Activated naive CD4-positive, alpha-beta T cell treated with anti-CD3 and anti-CD28 coated beads, Interleukin-2, amount 50 U/mL, for 72 hours (primary cell): ENCODE measurements around the gene FAM151A. TPM values are rescaled to one million over a fixed set of nuclear protein-coding genes. Genes with fewer than 3 reads are reported as not detected.

Experiments used
- ATAC-seq, 2 donors: fragments of 150-1000 bp; cut with Tn5 transposase; 2 replicates each; pipeline ENCODE4 v1.10.0; 2021; ENCODE audit warnings: mild to moderate bottlenecking in 2 of 2, moderate library complexity in 2 of 2
- DNase-seq, 2 donors: peaks; one replicate each; pipeline ENCODE4 v3.0.0; 2021 to 2022; ENCODE audit warnings: low spot score in 2 of 2
- H3K27ac Mint-ChIP-seq, 2 donors: one replicate each; pipeline ENCODE4 v1.8.0; 2022; ENCODE audit warnings: mild to moderate bottlenecking in 2 of 2, mixed read lengths in 2 of 2
- H3K36me3 Mint-ChIP-seq, 2 donors: one replicate each; pipeline ENCODE4 v1.8.0; 2022; ENCODE audit warnings: mixed read lengths in 2 of 2
- H3K9me3 Mint-ChIP-seq, 2 donors: one replicate each; pipeline ENCODE4 v1.8.0; 2022; ENCODE audit warnings: mixed read lengths in 2 of 2
- total RNA-seq, 2 donors: library from RNA; stranded (reverse); gene quantifications; one replicate each; pipeline ENCODE4 v1.2.3, GENCODE V29; 2022

The FAM151A gene
- total RNA-seq, 2 donors from 2014 or later: not detected

GRCh38 chr1:54594463-54594862 is 28.9 kb downstream of the FAM151A start:
- no peak for ATAC-seq
- no peaks in the 10 kb centered on the region for H3K36me3 Mint-ChIP-seq
- H3K27ac Mint-ChIP-seq: no peak overlapping the region

GRCh38 chr1:54593571-54594160 is 29.7 kb downstream of the FAM151A start:
- no peak overlapping the region for H3K27ac Mint-ChIP-seq
- ATAC-seq (no peak), DNase-seq (no peak)
- no peaks in the 10 kb centered on the region for H3K36me3 Mint-ChIP-seq
- H3K9me3 Mint-ChIP-seq: no peaks in the 10 kb centered on the region

More at GRCh38 chr1:54594463-54594862, 28.9 kb downstream of the FAM151A start:
- H3K9me3 Mint-ChIP-seq: no peaks in the 10 kb centered on the region
- no peak for DNase-seq

GRCh38 chr1:54591127-54591756 is 32.1 kb downstream of the FAM151A start:
- no peak for ATAC-seq
- Mint-ChIP-seq H3K9me3 (no peaks in the 10 kb centered on the region), H3K27ac (peak overlapping the region in 1 of 2 donors; percentile 62), H3K36me3 (no peaks in the 10 kb centered on the region)
- DNase-seq: no peak

- ATAC-seq: no peak
Observed at GRCh38 chr1:54588377-54588776, 34.9 kb downstream of the FAM151A start.

GRCh38 chr1:54585181-54586066 is 37.9 kb downstream of the FAM151A start:
- ATAC-seq (no peak), DNase-seq (no peak)
- Mint-ChIP-seq H3K27ac (peak overlapping the region in 1 of 2 donors; percentile 11), H3K9me3 (no peaks in the 10 kb centered on the region), H3K36me3 (no peaks in the 10 kb centered on the region)

More at GRCh38 chr1:54588377-54588776, 34.9 kb downstream of the FAM151A start:
- peak overlapping the region in 1 of 2 donors; percentile 66 for H3K27ac Mint-ChIP-seq
- no peaks in the 10 kb centered on the region for H3K9me3 Mint-ChIP-seq
- H3K36me3 Mint-ChIP-seq: no peaks in the 10 kb centered on the region
- DNase-seq: no peak

- no peak for ATAC-seq
- DNase-seq: no peak
- Mint-ChIP-seq H3K27ac (no peak overlapping the region), H3K36me3 (no peaks in the 10 kb centered on the region), H3K9me3 (no peaks in the 10 kb centered on the region)
Observed at GRCh38 chr1:54584575-54584974, 38.8 kb downstream of the FAM151A start.

GRCh38 chr1:54583871-54584270 is 39.5 kb downstream of the FAM151A start:
- H3K36me3 Mint-ChIP-seq: no peaks in the 10 kb centered on the region
- ATAC-seq: no peak
- H3K27ac Mint-ChIP-seq: no peak overlapping the region
- no peaks in the 10 kb centered on the region for H3K9me3 Mint-ChIP-seq
- DNase-seq: no peak

- no peak for ATAC-seq
- peak overlapping the region in 1 of 2 donors; percentile 26 for H3K27ac Mint-ChIP-seq
Observed at GRCh38 chr1:54583307-54583686, 40.0 kb downstream of the FAM151A start.

GRCh38 chr1:54582566-54583306 is 40.6 kb downstream of the FAM151A start:
- no peak for DNase-seq
- ATAC-seq: no peak
- H3K36me3 Mint-ChIP-seq: no peaks in the 10 kb centered on the region
- no peaks in the 10 kb centered on the region for H3K9me3 Mint-ChIP-seq
- peak overlapping the region; percentile 26 to 77 for H3K27ac Mint-ChIP-seq

More at GRCh38 chr1:54583307-54583686, 40.0 kb downstream of the FAM151A start:
- no peak for DNase-seq
- Mint-ChIP-seq H3K36me3 (no peaks in the 10 kb centered on the region), H3K9me3 (no peaks in the 10 kb centered on the region)

GRCh38 chr1:54581621-54582035 is 41.7 kb downstream of the FAM151A start:
- DNase-seq: no peak
- no peak overlapping the region for H3K27ac Mint-ChIP-seq
- no peak for ATAC-seq
- no peaks in the 10 kb centered on the region for H3K36me3 Mint-ChIP-seq
- no peaks in the 10 kb centered on the region for H3K9me3 Mint-ChIP-seq

GRCh38 chr1:54580856-54581550 is 42.3 kb downstream of the FAM151A start:
- ATAC-seq: no peak
- no peaks in the 10 kb centered on the region for H3K36me3 Mint-ChIP-seq
- no peaks in the 10 kb centered on the region for H3K9me3 Mint-ChIP-seq

GRCh38 chr1:54579337-54579781 is 44.0 kb downstream of the FAM151A start:
- H3K36me3 Mint-ChIP-seq: no peaks in the 10 kb centered on the region
- no peak overlapping the region for H3K27ac Mint-ChIP-seq
- DNase-seq: no peak
- H3K9me3 Mint-ChIP-seq: no peaks in the 10 kb centered on the region
- ATAC-seq: no peak

More at GRCh38 chr1:54580856-54581550, 42.3 kb downstream of the FAM151A start:
- no peak for DNase-seq
- peak overlapping the region in 1 of 2 donors; percentile 53 for H3K27ac Mint-ChIP-seq

GRCh38 chr1:54577612-54578011 is 45.7 kb downstream of the FAM151A start:
- Mint-ChIP-seq H3K27ac (no peak overlapping the region), H3K9me3 (no peaks in the 10 kb centered on the region), H3K36me3 (no peaks in the 10 kb centered on the region)
- ATAC-seq (no peak), DNase-seq (no peak)

- no peak for ATAC-seq
- no peak for DNase-seq
- H3K36me3 Mint-ChIP-seq: no peaks in the 10 kb centered on the region
- no peak overlapping the region for H3K27ac Mint-ChIP-seq
- no peaks in the 10 kb centered on the region for H3K9me3 Mint-ChIP-seq
Observed at GRCh38 chr1:54575605-54576290, 47.6 kb downstream of the FAM151A start.

GRCh38 chr1:54575161-54575560 is 48.2 kb downstream of the FAM151A start:
- DNase-seq (no peak), ATAC-seq (no peak)
- Mint-ChIP-seq H3K36me3 (no peaks in the 10 kb centered on the region), H3K9me3 (no peaks in the 10 kb centered on the region), H3K27ac (peak overlapping the region in 1 of 2 donors; percentile 15)
